OCI-LY1 (cell line): ENCODE data around the gene IFNA8.

Source experiments
- H2AFZ ChIP-seq: fragments of 200-600 bp; sonication (generic), shearing (Covaris generic); 2 replicates; pipeline ENCODE4 v1.6.0; 2014; ENCODE audit warnings: antibody characterized with exemption, mild to moderate bottlenecking, low read length
- H3F3A ChIP-seq: fragments of 200-600 bp; sonication (generic), shearing (Covaris generic); 2 replicates; pipeline ENCODE4 v1.6.0; 2014; ENCODE audit warnings: mild to moderate bottlenecking, antibody characterized with exemption, low read length, moderate library complexity; ENCODE audit not compliant: insufficient read depth
- H3K27ac ChIP-seq: fragments of 200-600 bp; sonication (generic); 2 replicates; pipeline ENCODE4 v1.5.1; 2014; ENCODE audit warnings: low read length, mixed run types, mild to moderate bottlenecking, low read depth; ENCODE audit not compliant: poor library complexity, severe bottlenecking
- H3K27me3 ChIP-seq: fragments of 200-600 bp; sonication (generic); 2 replicates; pipeline ENCODE4 v1.6.0; 2014; ENCODE audit warnings: antibody characterized with exemption, mild to moderate bottlenecking, low read length, moderate library complexity; ENCODE audit not compliant: insufficient read depth
- H3K36me3 ChIP-seq: fragments of 200-600 bp; sonication (generic); 2 replicates; pipeline ENCODE4 v1.6.1; 2014; ENCODE audit warnings: mild to moderate bottlenecking, antibody characterized with exemption, low read length, moderate library complexity, mixed read lengths; ENCODE audit not compliant: insufficient read depth
- H3K4me1 ChIP-seq: fragments of 200-600 bp; sonication (generic); 2 replicates; pipeline ENCODE4 v1.5.1; 2014; ENCODE audit warnings: mild to moderate bottlenecking, low read length, moderate library complexity; ENCODE audit not compliant: insufficient read depth, severe bottlenecking
- H3K4me2 ChIP-seq: fragments of 200-600 bp; sonication (generic), shearing (Covaris generic); 2 replicates; pipeline ENCODE4 v1.6.1; 2014; ENCODE audit warnings: low read length
- H3K4me3 ChIP-seq: fragments of 200-600 bp; sonication (generic); 2 replicates; pipeline ENCODE4 v1.5.1; 2014; ENCODE audit warnings: low read length, low read depth, mild to moderate bottlenecking, mixed read lengths; ENCODE audit not compliant: poor library complexity, severe bottlenecking
- H3K79me2 ChIP-seq: fragments of 200-600 bp; shearing (Covaris generic); 2 replicates; pipeline ENCODE4 v1.6.1; 2016; ENCODE audit warnings: mixed run types, low read length, mixed read lengths; ENCODE audit not compliant: insufficient read depth
- H3K9ac ChIP-seq: fragments of 200-600 bp; sonication (generic), shearing (Covaris generic); 2 replicates; pipeline ENCODE4 v1.6.1; 2014; ENCODE audit warnings: mild to moderate bottlenecking, low read length, mixed read lengths
- H3K9me2 ChIP-seq: fragments of 200-600 bp; sonication (generic), shearing (Covaris generic); 2 replicates; pipeline ENCODE4 v1.6.1; 2014; ENCODE audit warnings: low read depth, mild to moderate bottlenecking, low read length, mixed read lengths
- H3K9me3 ChIP-seq: fragments of 200-600 bp; shearing (Covaris generic); 2 replicates; pipeline ENCODE4 v1.6.1; 2014; ENCODE audit warnings: low read length, mixed read lengths
- H4K20me1 ChIP-seq: fragments of 200-600 bp; sonication (generic), shearing (Covaris generic); 2 replicates; pipeline ENCODE4 v1.6.0; 2016; ENCODE audit warnings: mild to moderate bottlenecking, low read length; ENCODE audit not compliant: insufficient read depth
- EZH2 ChIP-seq: fragments of 200-600 bp; sonication (generic), shearing (Covaris generic); IDR thresholded peaks from 2 replicates; pipeline ENCODE4 v1.8.0; 2017; ENCODE audit warnings: borderline replicate concordance, mixed run types, mild to moderate bottlenecking, antibody characterized with exemption, low read length, moderate library complexity, mixed read lengths
- TF ChIP-seq, protein P1 (sequence below): fragments of 200-600 bp; sonication (generic), shearing (Covaris generic); IDR thresholded peaks from 2 replicates; pipeline ENCODE4 v1.5.1; 2017; ENCODE audit warnings: mild to moderate bottlenecking, antibody characterized with exemption, low read length, moderate library complexity, mixed read lengths

The IFNA8 gene

DNA sequence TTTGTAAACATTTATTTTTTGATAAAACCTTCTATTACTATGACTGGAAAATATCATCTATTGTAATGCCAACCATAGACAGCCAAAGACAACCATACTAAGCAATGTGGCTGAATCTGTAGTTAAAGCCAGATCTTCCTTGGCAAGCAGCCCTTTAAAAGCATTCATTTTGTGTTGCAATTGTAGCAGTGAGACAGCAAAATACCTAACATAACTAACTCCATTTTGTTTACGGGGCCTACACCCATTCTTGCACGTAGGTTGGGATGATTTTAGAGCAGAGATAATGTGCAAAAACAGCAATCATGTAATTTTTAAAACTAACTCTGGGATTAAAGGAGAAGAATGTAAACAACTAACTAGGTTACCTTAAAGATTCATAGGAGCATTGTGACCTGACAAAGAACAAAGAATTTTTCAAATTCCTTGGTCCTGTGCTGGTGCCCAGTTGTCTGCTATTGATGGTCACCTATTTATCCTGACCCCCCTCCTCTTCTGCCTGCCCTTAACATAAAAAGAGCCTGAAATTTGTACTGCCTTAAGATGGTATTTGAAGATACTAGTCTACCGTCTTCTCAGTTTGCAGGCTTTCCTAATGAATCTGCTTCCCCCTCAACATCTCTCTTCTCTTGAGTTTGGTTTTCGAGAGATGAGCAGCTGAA lies 41.9 kb downstream of the IFNA8 start:
- Histone ChIP-seq H3K27ac (no peak overlapping the region), H3K9ac (no peak overlapping the region), H3K9me2 (no peaks in the 10 kb centered on the region), H3K79me2 (no peaks in the 10 kb centered on the region), H3K9me3 (no peaks in the 10 kb centered on the region), H3F3A (no peaks in the 10 kb centered on the region), H3K4me2 (no peak overlapping the region), H2AFZ (no peak overlapping the region), H4K20me1 (no peaks in the 10 kb centered on the region), H3K27me3 (no peaks in the 10 kb centered on the region), H3K4me3 (no peak overlapping the region), H3K36me3 (no peaks in the 10 kb centered on the region), H3K4me1 (no peaks in the 10 kb centered on the region)
- no peak for TF ChIP-seq EZH2
- TF ChIP-seq, protein P1, sequence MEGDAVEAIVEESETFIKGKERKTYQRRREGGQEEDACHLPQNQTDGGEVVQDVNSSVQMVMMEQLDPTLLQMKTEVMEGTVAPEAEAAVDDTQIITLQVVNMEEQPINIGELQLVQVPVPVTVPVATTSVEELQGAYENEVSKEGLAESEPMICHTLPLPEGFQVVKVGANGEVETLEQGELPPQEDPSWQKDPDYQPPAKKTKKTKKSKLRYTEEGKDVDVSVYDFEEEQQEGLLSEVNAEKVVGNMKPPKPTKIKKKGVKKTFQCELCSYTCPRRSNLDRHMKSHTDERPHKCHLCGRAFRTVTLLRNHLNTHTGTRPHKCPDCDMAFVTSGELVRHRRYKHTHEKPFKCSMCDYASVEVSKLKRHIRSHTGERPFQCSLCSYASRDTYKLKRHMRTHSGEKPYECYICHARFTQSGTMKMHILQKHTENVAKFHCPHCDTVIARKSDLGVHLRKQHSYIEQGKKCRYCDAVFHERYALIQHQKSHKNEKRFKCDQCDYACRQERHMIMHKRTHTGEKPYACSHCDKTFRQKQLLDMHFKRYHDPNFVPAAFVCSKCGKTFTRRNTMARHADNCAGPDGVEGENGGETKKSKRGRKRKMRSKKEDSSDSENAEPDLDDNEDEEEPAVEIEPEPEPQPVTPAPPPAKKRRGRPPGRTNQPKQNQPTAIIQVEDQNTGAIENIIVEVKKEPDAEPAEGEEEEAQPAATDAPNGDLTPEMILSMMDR, result no peak

DNA sequence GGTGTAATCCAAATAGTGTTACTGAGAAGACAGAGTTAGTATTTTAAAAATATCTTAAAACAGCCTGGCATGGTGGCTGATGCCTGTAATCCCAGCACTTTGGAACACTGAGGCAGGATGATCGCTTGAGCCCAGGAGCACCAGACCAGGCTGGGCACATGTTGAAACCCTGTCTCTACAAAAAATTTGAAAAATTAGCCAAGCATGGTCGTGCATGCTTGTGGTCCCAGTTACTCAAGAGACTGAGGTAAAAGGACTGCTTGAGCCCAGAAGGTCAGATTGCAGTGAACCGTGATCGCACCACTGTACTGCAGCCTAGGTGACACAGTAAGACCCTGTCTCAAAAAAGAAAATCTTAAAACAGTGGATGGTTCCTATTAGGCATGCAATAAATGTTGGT lies 43.8 kb downstream of the IFNA8 start:
- Histone ChIP-seq H2AFZ (no peak overlapping the region), H3K4me1 (no peaks in the 10 kb centered on the region), H3K27me3 (no peaks in the 10 kb centered on the region), H4K20me1 (no peaks in the 10 kb centered on the region), H3K4me3 (no peak overlapping the region), H3K9me3 (no peaks in the 10 kb centered on the region), H3K27ac (no peak overlapping the region), H3K9me2 (no peaks in the 10 kb centered on the region), H3F3A (no peaks in the 10 kb centered on the region), H3K79me2 (no peaks in the 10 kb centered on the region), H3K4me2 (no peak overlapping the region), H3K36me3 (no peaks in the 10 kb centered on the region), H3K9ac (no peak overlapping the region)
- TF ChIP-seq EZH2, result no peak
- TF ChIP-seq, protein P1, result no peak

DNA sequence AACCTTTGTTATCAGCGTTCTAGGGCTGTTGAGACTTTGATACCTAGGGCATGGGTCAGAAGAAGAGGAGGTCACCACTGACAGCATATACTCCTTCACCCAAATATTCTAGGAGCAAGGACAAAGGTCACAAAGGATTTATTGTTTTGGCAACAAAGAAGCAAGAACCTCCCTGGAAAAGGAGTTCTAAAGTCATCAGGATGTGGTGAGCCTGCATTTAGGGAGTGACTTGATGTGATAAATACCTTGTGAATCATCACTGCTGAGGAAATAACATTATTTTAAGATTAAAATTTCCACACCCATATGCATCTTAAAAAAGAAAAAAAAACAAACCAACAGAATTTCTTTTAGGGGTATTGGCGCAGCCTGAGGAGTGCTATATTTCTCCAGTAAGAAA lies 45.2 kb downstream of the IFNA8 start:
- no peak overlapping the region for H3K9ac ChIP-seq
- H3K27me3 ChIP-seq, result no peaks in the 10 kb centered on the region
- H3K4me2 ChIP-seq, result no peak overlapping the region
- H3K79me2 ChIP-seq, result no peaks in the 10 kb centered on the region
- H3F3A ChIP-seq, result no peaks in the 10 kb centered on the region
- no peaks in the 10 kb centered on the region for H3K9me3 ChIP-seq
- H4K20me1 ChIP-seq, result no peaks in the 10 kb centered on the region
- TF ChIP-seq, protein P1, result no peak
- TF ChIP-seq EZH2, result no peak
- no peaks in the 10 kb centered on the region for H3K9me2 ChIP-seq
- H2AFZ ChIP-seq, result no peak overlapping the region
- H3K4me1 ChIP-seq, result no peaks in the 10 kb centered on the region
- no peak overlapping the region for H3K27ac ChIP-seq
- no peaks in the 10 kb centered on the region for H3K36me3 ChIP-seq
- no peak overlapping the region for H3K4me3 ChIP-seq
